Ectodermal cell (in vitro differentiated cells): ENCODE data around the gene TIAM2.

ENCODE experiments used
- H3K27ac ChIP-seq: 2 replicates; pipeline ENCODE4 v1.7.0; 2013; ENCODE audit warnings: mild to moderate bottlenecking, low read depth, low read length; ENCODE audit not compliant: insufficient read depth, poor library complexity, severe bottlenecking
- H3K27me3 ChIP-seq: 2 replicates; pipeline ENCODE4 v1.7.0; 2013; ENCODE audit warnings: mild to moderate bottlenecking, low read length; ENCODE audit not compliant: insufficient read depth, control insufficient read depth, poor library complexity, severe bottlenecking
- H3K36me3 ChIP-seq: one replicate; pipeline ENCODE4 v1.7.0; 2013; ENCODE audit warnings: low read length; ENCODE audit not compliant: control insufficient read depth, insufficient read depth
- H3K4me1 ChIP-seq: one replicate; pipeline ENCODE4 v1.7.0; 2013; ENCODE audit warnings: low read length; ENCODE audit not compliant: control insufficient read depth, insufficient read depth
- H3K4me3 ChIP-seq: 2 replicates; pipeline ENCODE4 v1.7.0; 2013; ENCODE audit warnings: low read depth, low read length, control low read depth; ENCODE audit not compliant: insufficient read depth
- H3K9me3 ChIP-seq: 2 replicates; pipeline ENCODE4 v1.7.0; 2013; ENCODE audit warnings: mild to moderate bottlenecking, low read length, moderate library complexity; ENCODE audit not compliant: control insufficient read depth
- WGBS, 2 experiments: methylation state at CpG; one replicate each; pipeline ENCODE4 v1.1.7; 2013; ENCODE audit warnings: missing lambda C conversion rate in 2 of 2; 5-methylcytosine and 5-hydroxymethylcytosine counted together

Gene TIAM2

DNA sequence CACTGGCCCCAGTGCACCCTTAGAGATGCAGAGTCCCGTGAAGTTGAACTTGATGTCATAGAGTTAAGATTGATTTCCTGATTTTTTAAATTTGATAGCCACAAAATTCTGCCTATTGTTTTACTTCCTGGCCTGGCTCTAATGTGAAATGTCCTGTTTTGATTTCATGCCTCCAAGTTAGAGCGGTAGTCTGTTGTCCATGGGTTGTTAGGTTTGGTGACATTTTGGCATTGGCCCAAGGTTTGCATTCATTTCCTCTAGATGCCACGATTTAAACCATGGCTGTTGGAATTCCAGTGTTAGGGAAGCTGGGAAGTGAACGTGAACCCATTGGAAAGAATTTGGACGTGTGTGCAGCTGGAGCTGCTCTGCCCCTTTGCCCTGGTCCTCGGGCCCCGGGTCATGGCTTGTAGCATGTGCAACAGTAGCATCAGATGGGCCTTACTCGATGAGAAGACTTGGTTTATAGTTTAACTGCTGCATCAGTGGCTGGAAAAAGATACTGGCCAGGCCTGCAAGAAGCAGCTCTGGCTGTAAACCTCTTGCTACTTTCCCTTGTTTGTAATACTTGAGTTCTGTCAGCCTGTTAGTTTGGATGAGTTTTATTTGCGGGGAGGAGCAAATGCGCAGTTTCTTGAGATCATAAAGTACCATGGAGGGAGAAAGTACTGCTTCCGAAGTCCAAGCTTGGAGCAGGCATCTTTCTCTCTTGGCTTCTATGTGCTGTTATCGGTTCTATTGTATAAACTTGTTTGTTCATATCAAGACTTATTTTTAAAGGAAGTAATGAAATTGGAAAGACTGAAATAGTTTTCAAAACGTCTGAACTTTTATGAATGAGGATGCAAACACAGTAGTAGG is 147.3 kb downstream of the TIAM2 start:
- Histone ChIP-seq H3K36me3 (peaks cover 22% of the 10 kb centered on the region), H3K4me3 (no peak overlapping the region), H3K9me3 (no peaks in the 10 kb centered on the region), H3K27me3 (no peaks in the 10 kb centered on the region), H3K4me1 (peaks cover 13% of the 10 kb centered on the region), H3K27ac (no peak overlapping the region)
- WGBS, 2 experiments, result 80% methylated on average over 13 of the region's 13 CpGs

DNA sequence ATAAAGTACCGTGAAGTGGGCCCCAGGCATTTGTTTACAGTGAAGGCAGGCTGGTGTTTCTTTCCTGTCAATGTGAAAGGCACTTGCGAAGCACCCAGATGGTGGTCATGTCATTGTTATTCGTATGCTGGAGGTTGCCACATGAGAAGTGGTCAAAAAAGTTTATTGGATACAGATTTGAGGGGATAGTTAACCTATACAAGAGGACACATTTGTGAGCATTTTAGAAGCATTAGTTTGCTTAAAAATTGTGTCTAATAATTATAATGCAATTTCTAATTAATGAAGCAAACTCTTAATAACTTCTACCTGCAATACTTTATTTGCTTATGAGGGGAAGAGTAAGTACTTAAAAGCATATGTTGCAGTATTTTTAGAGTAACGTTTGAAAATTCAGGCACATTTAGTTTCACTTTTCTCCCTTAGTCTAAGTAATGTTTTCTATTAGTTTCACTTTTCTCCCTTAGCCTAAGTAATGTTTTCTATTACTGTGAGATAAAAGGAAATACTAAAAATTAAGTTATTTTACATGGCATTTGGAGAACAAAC is 148.0 kb downstream of the TIAM2 start:
- H3K27me3 ChIP-seq, result no peaks in the 10 kb centered on the region
- no peak overlapping the region for H3K27ac ChIP-seq
- peaks cover 13% of the 10 kb centered on the region for H3K4me1 ChIP-seq
- no peak overlapping the region for H3K4me3 ChIP-seq
- peaks cover 17% of the 10 kb centered on the region for H3K36me3 ChIP-seq
- 31 to 44% methylated on average over 3 to 4 of the region's 4 CpGs for WGBS, 2 experiments
- no peaks in the 10 kb centered on the region for H3K9me3 ChIP-seq

GRCh38 chr6:155143578-155144106 is 148.5 kb downstream of the TIAM2 start:
- peaks cover 17% of the 10 kb centered on the region for H3K4me1 ChIP-seq
- H3K27me3 ChIP-seq, result no peaks in the 10 kb centered on the region
- no peak overlapping the region for H3K4me3 ChIP-seq
- H3K36me3 ChIP-seq, result peaks cover 17% of the 10 kb centered on the region
- WGBS, 2 experiments, result 40 to 50% methylated on average over 7 of the region's 7 CpGs
- H3K27ac ChIP-seq, result no peak overlapping the region
- H3K9me3 ChIP-seq, result no peaks in the 10 kb centered on the region

DNA sequence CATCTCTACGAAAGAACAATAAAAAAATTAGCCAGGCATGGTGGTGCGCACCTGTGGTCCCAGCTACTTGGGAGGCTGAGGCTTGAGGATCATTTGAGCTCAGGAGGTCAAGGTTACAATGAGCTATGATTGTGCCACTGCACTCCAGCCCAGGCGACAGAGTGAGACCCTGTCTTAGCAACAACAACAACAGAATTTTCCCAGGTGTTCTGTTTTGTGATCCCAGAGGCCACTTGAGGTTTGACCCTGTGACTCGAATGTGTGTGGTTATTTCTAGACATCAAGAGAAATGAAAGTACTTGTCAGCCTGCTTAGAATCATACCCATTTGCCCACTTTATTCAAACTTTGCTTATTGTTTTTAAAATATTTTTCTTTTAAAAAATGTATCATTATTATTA is 151.1 kb downstream of the TIAM2 start:
- Histone ChIP-seq H3K27me3 (no peaks in the 10 kb centered on the region), H3K4me1 (peaks cover 22% of the 10 kb centered on the region), H3K27ac (no peak overlapping the region), H3K9me3 (no peaks in the 10 kb centered on the region), H3K36me3 (peaks cover 19% of the 10 kb centered on the region), H3K4me3 (no peak overlapping the region)
- WGBS, 2 experiments, result 95% methylated on average over 4 of the region's 4 CpGs

DNA sequence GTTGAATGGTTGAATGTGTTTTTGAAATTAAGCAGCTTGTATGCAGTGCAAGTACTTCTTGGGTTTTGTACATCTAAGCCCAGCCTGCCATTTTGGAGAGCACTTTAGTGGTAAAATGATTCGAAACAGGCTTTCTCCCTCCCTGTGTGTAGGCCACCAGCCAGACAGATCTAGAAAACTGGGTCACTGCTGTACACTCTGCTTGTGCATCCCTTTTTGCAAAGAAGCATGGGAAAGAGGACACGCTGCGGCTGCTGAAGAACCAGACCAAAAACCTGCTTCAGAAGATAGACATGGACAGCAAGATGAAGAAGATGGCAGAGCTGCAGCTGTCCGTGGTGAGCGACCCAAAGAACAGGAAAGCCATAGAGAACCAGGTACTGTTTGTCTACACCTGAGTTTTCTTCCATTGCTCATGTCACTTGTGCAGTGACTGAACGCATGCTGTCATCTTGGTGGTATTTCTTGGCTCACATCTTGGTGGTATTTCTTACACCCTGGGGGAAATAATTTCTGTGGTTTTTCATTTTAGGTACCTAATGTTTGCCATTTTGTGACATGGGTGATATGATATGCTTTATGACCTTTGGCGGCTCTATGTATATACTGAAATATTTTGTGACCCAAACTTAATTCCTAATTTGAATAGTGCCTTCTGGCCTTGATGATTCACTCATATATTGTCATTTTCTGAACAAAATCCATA is 153.0 kb downstream of the TIAM2 start:
- no peaks in the 10 kb centered on the region for H3K27me3 ChIP-seq
- no peak overlapping the region for H3K4me3 ChIP-seq
- H3K4me1 ChIP-seq, result peaks cover 14% of the 10 kb centered on the region
- WGBS, 2 experiments, result 96% methylated on average over 7 of the region's 7 CpGs
- H3K36me3 ChIP-seq, result peaks cover 21% of the 10 kb centered on the region
- H3K27ac ChIP-seq, result no peak overlapping the region
- no peaks in the 10 kb centered on the region for H3K9me3 ChIP-seq

- Histone ChIP-seq H3K4me3 (no peak overlapping the region), H3K9me3 (no peaks in the 10 kb centered on the region), H3K27ac (no peak overlapping the region), H3K36me3 (peaks cover 4% of the 10 kb centered on the region), H3K4me1 (peaks cover 9% of the 10 kb centered on the region), H3K27me3 (no peaks in the 10 kb centered on the region)
- 89% methylated on average over 9 of the region's 9 CpGs for WGBS, 2 experiments
These were observed 156.0 kb downstream of the TIAM2 start for GRCh38 chr6:155150967-155151671.

DNA sequence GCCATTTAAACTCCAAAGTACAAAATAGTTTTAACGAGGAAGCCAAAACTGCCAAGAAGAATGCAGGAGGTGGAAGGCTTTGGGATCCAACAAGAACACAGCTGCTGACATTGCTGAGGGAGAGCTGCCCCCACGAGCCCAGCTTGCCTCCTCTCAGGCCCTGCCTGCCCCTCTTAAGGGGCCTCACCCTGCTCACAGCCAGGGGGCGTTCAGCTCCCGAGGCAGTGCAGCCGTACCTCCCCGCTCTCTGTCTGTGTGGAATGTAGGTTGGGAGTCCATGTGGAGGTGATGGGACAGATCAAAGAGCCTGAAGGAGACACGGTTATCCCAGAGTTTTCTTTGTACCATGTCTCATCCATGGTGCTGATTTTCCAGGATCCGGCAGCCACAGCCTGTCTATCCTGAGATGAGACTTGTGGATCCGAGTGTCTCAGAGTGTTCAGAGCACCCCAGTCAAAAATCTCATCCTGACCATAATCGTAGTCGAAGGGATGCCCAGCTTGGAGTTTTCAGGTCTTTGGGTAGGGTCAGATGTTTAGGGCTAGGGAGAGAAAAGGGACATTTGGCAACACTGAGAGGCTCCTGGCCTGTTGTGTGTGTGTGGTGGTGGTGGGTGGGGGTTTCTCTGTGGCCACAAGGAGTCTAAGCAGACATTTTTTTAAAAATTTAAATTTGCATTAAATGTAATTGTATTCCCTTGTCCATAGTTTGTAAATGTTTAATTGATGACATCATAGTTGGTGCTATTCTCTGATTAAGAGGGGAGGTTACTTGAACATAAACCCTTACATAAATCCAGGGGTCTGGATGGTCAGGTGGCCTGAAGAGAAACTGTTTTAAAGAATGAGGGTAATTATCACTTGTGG is 157.3 kb downstream of the TIAM2 start:
- no peak overlapping the region for H3K27ac ChIP-seq
- no peaks in the 10 kb centered on the region for H3K27me3 ChIP-seq
- WGBS, 2 experiments, result 63 to 66% methylated on average over 11 of the region's 11 CpGs
- no peak overlapping the region for H3K4me3 ChIP-seq
- no peaks in the 10 kb centered on the region for H3K9me3 ChIP-seq
- H3K36me3 ChIP-seq, result peaks cover 4% of the 10 kb centered on the region
- peaks cover 9% of the 10 kb centered on the region for H3K4me1 ChIP-seq

GRCh38 chr6:155154158-155154830 is 159.2 kb downstream of the TIAM2 start:
- Histone ChIP-seq H3K36me3 (peaks cover 4% of the 10 kb centered on the region), H3K4me1 (no peaks in the 10 kb centered on the region), H3K4me3 (no peak overlapping the region), H3K9me3 (no peaks in the 10 kb centered on the region), H3K27me3 (no peaks in the 10 kb centered on the region), H3K27ac (no peak overlapping the region)
- 94 to 96% methylated on average over 11 of the region's 11 CpGs for WGBS, 2 experiments
